Ascending aorta (tissue), 2 donors: ENCODE measurements around the gene CFHR1. TPM values are rescaled to one million over a fixed set of nuclear protein-coding genes. Genes with fewer than 3 reads are reported as not detected.
"Not testable (repeated sequence)": the region's sequence is repeated elsewhere in the genome, so short reads cannot be mapped to it uniquely, and the experiment has no call there.

ENCODE experiments used
- DNase-seq, 2 donors: peaks; one replicate each; pipeline ENCODE4 v3.0.0-alpha.2; 2019; ENCODE audit warnings: low spot score in 2 of 2
- H3K27ac ChIP-seq, 2 donors: fragments of 200-600 bp; sonication (generic); one replicate each; pipeline ENCODE4 v1.5.1; 2016 to 2017; ENCODE audit warnings: mild to moderate bottlenecking in 1 of 2
- H3K27me3 ChIP-seq: fragments of 200-600 bp; sonication (generic); one replicate; pipeline ENCODE4 v1.5.1; 2017
- H3K36me3 ChIP-seq, 2 donors: fragments of 200-600 bp; sonication (generic); one replicate each; pipeline ENCODE4 v1.5.1; 2016
- H3K4me1 ChIP-seq, 2 donors: fragments of 200-600 bp; sonication (generic); one replicate each; pipeline ENCODE4 v1.5.1; 2016 to 2017; ENCODE audit warnings: mild to moderate bottlenecking in 1 of 2
- H3K4me3 ChIP-seq, 2 donors: fragments of 200-600 bp; sonication (generic); one replicate each; pipeline ENCODE4 v1.5.1; 2016 to 2017; ENCODE audit warnings: mild to moderate bottlenecking in 1 of 2
- H3K9me3 ChIP-seq, 2 donors: fragments of 200-600 bp; sonication (generic); one replicate each; pipeline ENCODE4 v1.5.1; 2016
- intact Hi-C: fragments of 100-400 bp; cut with DNase I; formaldehyde crosslinking; loops from one replicate; pipeline ENCODE4 v1.15.1; 2023
- total RNA-seq: library from RNA; depleted of rRNA; stranded (reverse); fragments of >200 nt; gene quantifications from one replicate; pipeline ENCODE4 v1.1.0, GENCODE V29; 2016
- TF ChIP-seq, protein P1 (sequence below), 3 experiments: fragments of 200-600 bp in 2 of 3; fragments of 450-650 bp in 1 of 3; sonication (generic) in 2 of 3; IDR thresholded peaks; one replicate each; pipeline ENCODE4 v1.5.1; 2016 to 2019; ENCODE audit warnings: antibody characterized with exemption in 3 of 3, mild to moderate bottlenecking in 1 of 3, moderate library complexity in 1 of 3

Gene CFHR1
- total RNA-seq, 1 donor from 2014 or later: 16.0 TPM

- intact Hi-C loops: no loop called here
- H3K9me3 ChIP-seq: no peaks in the 10 kb centered on the region
These were observed 21.6 kb upstream of the CFHR1 start for GRCh38 chr1:196797891-196798290.

DNA sequence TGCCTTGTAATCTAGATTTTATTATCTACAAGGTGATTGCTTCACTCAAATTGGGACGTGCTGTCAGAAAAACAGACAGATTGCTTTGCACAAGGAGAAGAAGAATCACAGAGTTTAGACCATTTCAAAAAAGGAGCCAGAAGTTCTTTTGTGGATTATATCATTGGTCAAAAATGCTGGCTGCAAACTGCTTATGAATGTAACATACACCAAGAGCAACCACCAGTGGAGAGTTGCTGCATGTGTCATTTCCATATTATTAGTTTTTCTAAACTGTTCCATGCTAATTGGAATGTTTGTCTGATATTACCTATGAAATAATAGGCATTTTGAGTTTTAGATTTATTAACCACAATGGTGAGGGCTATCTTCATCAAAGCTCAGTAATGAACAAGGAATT lies 17.6 kb upstream of the CFHR1 start:
- H3K36me3 ChIP-seq, H3K27ac ChIP-seq, H3K4me3 ChIP-seq, H3K27me3 ChIP-seq, H3K4me1 ChIP-seq, H3K9me3 ChIP-seq, DNase-seq, intact Hi-C loops: not testable (repeated sequence)

More at GRCh38 chr1:196797891-196798290, 21.6 kb upstream of the CFHR1 start:
- no peak for DNase-seq
- Histone ChIP-seq H3K27me3 (no peaks in the 10 kb centered on the region), H3K4me1 (no peaks in the 10 kb centered on the region), H3K4me3 (no peak overlapping the region), H3K36me3 (no peaks in the 10 kb centered on the region), H3K27ac (no peak overlapping the region)
- TF ChIP-seq, protein P1, sequence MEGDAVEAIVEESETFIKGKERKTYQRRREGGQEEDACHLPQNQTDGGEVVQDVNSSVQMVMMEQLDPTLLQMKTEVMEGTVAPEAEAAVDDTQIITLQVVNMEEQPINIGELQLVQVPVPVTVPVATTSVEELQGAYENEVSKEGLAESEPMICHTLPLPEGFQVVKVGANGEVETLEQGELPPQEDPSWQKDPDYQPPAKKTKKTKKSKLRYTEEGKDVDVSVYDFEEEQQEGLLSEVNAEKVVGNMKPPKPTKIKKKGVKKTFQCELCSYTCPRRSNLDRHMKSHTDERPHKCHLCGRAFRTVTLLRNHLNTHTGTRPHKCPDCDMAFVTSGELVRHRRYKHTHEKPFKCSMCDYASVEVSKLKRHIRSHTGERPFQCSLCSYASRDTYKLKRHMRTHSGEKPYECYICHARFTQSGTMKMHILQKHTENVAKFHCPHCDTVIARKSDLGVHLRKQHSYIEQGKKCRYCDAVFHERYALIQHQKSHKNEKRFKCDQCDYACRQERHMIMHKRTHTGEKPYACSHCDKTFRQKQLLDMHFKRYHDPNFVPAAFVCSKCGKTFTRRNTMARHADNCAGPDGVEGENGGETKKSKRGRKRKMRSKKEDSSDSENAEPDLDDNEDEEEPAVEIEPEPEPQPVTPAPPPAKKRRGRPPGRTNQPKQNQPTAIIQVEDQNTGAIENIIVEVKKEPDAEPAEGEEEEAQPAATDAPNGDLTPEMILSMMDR (IDR thresholded peaks at IDR 0.05): no peak

GRCh38 chr1:196808529-196809235 lies 10.8 kb upstream of the CFHR1 start:
- Histone ChIP-seq H3K4me1 (no peaks in the 10 kb centered on the region), H3K27me3 (no peaks in the 10 kb centered on the region), H3K36me3 (no peaks in the 10 kb centered on the region), H3K9me3 (no peaks in the 10 kb centered on the region), H3K27ac (no peak overlapping the region), H3K4me3 (no peak overlapping the region)
- TF ChIP-seq, protein P1 (IDR thresholded peaks at IDR 0.05): no peak
- DNase-seq: peak in 1 of 2 donors; percentile 59
- intact Hi-C loops: no loop called here

DNA sequence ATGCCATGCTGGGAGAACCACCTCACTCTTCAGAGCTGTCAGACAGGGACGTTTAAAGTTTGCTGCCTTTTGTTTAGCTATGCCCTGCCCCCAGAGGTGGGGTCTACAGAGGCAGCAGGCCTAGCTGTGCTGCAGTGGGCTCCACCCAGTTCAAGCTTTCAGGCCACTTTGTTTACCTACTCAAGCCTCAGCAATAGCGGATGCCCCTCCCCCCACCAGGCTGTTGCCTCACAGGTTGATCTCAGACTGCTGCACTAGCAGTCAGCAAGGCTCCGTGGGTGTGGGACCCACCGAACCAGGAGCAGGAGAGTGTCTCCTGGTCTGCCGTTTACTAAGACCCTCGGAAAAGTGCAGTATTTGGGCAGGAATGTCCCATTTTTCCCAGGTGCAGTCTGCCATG lies 2.1 kb upstream of the CFHR1 start:
- H3K27me3 ChIP-seq, DNase-seq, H3K27ac ChIP-seq, H3K36me3 ChIP-seq, H3K9me3 ChIP-seq, intact Hi-C loops, H3K4me3 ChIP-seq, H3K4me1 ChIP-seq: not testable (repeated sequence)

- H3K36me3 ChIP-seq, H3K27ac ChIP-seq, H3K4me3 ChIP-seq, H3K9me3 ChIP-seq, H3K27me3 ChIP-seq, DNase-seq, intact Hi-C loops, H3K4me1 ChIP-seq: not testable (repeated sequence)
These were observed 8.3 kb downstream of the CFHR1 start for GRCh38 chr1:196827860-196828259.

DNA sequence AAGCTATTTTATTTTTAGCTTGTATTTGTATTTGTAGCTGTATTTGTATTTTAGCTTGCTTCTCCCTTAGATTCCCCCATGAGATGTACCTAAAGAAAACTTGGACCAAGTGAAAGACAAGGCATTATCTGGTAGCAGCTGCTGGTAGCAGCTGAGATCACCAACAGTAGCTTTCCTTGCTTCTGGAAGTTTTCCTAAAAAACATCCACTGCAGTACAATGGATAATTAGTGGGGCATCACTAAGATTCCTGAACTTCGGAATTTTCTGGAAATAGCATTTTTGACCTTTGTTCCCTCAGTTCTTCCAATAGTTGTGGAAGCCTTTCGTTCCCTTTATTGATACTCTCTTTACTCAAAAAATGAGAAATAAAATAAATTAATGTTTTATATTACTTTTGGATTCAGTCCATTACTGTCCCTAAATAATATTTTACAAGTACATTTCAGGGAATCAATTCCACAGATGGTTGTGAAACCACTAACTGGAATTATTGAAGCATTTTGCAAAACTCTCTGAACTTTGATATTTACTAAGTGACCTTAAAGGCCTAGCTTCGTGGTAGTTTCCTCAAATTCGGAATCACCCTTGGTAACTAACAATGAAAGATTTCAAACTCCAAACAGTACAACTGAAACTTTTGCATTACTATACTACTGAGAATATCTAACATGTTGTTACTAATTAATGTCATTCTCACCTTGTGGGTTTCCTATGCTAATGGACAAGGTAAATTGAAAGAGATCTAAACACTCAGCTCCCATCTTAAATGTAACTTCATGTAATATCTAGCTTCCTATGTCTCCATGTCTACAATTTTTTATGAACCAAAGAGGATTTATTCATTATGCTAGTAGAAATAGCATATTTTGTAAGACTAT lies 30.3 kb downstream of the CFHR1 start:
- H3K4me1 ChIP-seq, H3K27ac ChIP-seq, DNase-seq, H3K4me3 ChIP-seq, H3K27me3 ChIP-seq, H3K36me3 ChIP-seq, H3K9me3 ChIP-seq: not testable (repeated sequence)
- intact Hi-C loops: loop anchor here (10.0 kb wide), 1 partner anchor 85 kb away; no protein-coding TSS in a partner anchor

DNA sequence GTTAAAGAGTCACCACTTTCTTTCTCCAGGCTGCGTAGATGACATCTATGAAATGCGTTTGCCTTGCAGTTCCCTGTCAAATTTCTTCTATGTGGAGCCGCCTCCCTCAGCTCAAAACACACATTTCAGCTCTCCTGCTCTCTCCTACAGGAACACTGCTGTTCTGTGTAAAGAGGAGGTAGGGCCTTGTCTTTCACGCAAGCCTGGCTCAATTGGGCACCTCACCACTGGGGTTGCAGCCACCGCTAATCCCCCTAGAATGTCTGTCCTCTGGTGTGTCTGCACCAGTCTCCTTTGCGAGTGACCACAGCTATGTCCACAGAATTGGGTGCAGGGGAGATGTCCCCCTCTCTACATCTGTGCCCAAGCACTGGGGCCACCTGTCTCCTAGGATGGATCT lies 36.5 kb downstream of the CFHR1 start:
- TF ChIP-seq, protein P1 (IDR thresholded peaks at IDR 0.05): no peak
- intact Hi-C loops: no loop called here
- Histone ChIP-seq H3K4me1 (no peaks in the 10 kb centered on the region), H3K36me3 (no peaks in the 10 kb centered on the region), H3K27ac (no peak overlapping the region), H3K9me3 (no peaks in the 10 kb centered on the region), H3K4me3 (no peak overlapping the region), H3K27me3 (no peaks in the 10 kb centered on the region)
- DNase-seq: no peak
